ENCODE measurements around the gene HDGF. TPM values are rescaled to one million over a fixed set of nuclear protein-coding genes. Genes with fewer than 3 reads are reported as not detected.

HDGF gene
- total and polyA plus RNA-seq, 9 of the 15 experiments (the other 6 are each of a cell fraction or from before 2014, with no cell fraction given) = 38.8 to 601 (median 400) TPM

DNA sequence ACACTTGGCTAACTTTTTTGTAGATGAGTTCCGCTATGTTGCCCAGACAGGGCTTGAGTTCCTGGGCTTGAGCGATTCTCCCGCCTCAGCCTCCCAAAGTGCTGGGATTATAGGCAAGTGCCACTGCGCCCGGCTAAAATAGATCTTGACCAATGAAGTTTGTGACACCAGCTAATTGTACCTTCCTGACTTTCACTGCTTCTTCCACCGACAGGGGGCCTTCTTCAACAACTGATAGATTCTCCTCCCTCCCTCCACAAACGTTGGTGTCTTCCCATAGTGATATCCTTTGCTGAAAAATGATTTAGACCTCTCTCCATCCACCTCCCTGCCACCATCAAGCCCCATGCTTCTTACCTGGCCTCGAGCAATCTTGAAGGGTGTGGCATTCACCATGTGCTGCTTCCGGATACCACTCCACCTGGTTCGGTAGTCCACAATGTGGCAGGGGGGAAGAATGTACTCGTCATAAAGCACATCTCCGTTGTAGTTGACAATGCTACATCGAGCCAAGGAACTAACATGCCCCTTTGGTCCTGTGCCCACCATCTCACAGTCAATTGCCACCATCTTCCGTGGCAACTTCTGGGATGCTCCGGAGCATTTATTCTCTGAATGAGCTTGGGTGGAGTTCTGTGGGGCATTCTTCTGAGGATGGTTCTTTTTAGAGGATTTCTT is 24.8 kb downstream of the HDGF start (continued):
- TF ChIP-seq SMAD4 (CRISPR knock-in tag; conservative IDR thresholded peaks at IDR 0.05) (no peak), PHTF2 (CRISPR knock-in tag; IDR thresholded peaks at IDR 0.05) (no peak), FOXP1 (CRISPR knock-in tag; IDR thresholded peaks at IDR 0.05) (no peak), ZNF324 (CRISPR knock-in tag; IDR thresholded peaks at IDR 0.05) (no peak), ZBTB2 (IDR thresholded peaks at IDR 0.05) (no peak), ZNF76 (CRISPR knock-in tag; IDR thresholded peaks at IDR 0.05; ENCODE audit: borderline replicate concordance) (no peak), ZNF212 (CRISPR knock-in tag; IDR thresholded peaks at IDR 0.05) (no peak), PML (IDR thresholded peaks at IDR 0.05; ENCODE audit: low read length) (no peak), PCBP2 (IDR thresholded peaks at IDR 0.05; ENCODE audit: low read depth, low read length, poor library complexity, severe bottlenecking) (no peak), CSDE1 (IDR thresholded peaks at IDR 0.05) (no peak), PRPF4 (IDR thresholded peaks at IDR 0.05; ENCODE audit: insufficient read depth, low read depth, low read length, poor library complexity, severe bottlenecking) (no peak), POU5F1 (IDR thresholded peaks at IDR 0.05; ENCODE audit: borderline replicate concordance, low read depth, low read length, partially characterized antibody) (no peak), HCFC1 (IDR thresholded peaks at IDR 0.05; ENCODE audit: low read depth, low read length) (no peak), BCOR (IDR thresholded peaks at IDR 0.05) (no peak), ZNF696 (CRISPR knock-in tag; conservative IDR thresholded peaks at IDR 0.05) (no peak), MXI1 (IDR thresholded peaks at IDR 0.05; ENCODE audit: low read depth, low read length) (0 out of 2 replicates have a peak, but pooled peaks have one; percentile 41), PHF21A (IDR thresholded peaks at IDR 0.05; ENCODE audit: borderline replicate concordance, low read depth) (no peak), ATF4 (CRISPR knock-in tag; IDR thresholded peaks at IDR 0.05) (no peak), PHB (CRISPR knock-in tag; IDR thresholded peaks at IDR 0.05) (no peak), ATF1 (CRISPR knock-in tag; IDR thresholded peaks at IDR 0.05) (no peak), ATF1 (tag; IDR thresholded peaks at IDR 0.05) (no peak), GTF2E2 (tag; IDR thresholded peaks at IDR 0.05) (no peak)
- TF ChIP-seq, protein P1, sequence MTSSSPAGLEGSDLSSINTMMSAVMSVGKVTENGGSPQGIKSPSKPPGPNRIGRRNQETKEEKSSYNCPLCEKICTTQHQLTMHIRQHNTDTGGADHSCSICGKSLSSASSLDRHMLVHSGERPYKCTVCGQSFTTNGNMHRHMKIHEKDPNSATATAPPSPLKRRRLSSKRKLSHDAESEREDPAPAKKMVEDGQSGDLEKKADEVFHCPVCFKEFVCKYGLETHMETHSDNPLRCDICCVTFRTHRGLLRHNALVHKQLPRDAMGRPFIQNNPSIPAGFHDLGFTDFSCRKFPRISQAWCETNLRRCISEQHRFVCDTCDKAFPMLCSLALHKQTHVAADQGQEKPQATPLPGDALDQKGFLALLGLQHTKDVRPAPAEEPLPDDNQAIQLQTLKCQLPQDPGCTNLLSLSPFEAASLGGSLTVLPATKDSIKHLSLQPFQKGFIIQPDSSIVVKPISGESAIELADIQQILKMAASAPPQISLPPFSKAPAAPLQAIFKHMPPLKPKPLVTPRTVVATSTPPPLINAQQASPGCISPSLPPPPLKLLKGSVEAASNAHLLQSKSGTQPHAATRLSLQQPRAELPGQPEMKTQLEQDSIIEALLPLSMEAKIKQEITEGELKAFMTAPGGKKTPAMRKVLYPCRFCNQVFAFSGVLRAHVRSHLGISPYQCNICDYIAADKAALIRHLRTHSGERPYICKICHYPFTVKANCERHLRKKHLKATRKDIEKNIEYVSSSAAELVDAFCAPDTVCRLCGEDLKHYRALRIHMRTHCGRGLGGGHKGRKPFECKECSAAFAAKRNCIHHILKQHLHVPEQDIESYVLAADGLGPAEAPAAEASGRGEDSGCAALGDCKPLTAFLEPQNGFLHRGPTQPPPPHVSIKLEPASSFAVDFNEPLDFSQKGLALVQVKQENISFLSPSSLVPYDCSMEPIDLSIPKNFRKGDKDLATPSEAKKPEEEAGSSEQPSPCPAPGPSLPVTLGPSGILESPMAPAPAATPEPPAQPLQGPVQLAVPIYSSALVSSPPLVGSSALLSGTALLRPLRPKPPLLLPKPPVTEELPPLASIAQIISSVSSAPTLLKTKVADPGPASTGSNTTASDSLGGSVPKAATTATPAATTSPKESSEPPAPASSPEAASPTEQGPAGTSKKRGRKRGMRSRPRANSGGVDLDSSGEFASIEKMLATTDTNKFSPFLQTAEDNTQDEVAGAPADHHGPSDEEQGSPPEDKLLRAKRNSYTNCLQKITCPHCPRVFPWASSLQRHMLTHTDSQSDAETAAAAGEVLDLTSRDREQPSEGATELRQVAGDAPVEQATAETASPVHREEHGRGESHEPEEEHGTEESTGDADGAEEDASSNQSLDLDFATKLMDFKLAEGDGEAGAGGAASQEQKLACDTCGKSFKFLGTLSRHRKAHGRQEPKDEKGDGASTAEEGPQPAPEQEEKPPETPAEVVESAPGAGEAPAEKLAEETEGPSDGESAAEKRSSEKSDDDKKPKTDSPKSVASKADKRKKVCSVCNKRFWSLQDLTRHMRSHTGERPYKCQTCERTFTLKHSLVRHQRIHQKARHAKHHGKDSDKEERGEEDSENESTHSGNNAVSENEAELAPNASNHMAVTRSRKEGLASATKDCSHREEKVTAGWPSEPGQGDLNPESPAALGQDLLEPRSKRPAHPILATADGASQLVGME (CRISPR knock-in tag; IDR thresholded peaks at IDR 0.05) = peak; percentile 20; the same call in 1 of the 2 replicates

All from K562 (cell line).